GM12878 (cell line): Measurements from ENCODE around the gene TEX51.

ENCODE experiments used
- EZH2 ChIP-seq: IDR thresholded peaks from 2 replicates; pipeline ENCODE4 v1.6.1; 2012; ENCODE audit warnings: low read depth, mild to moderate bottlenecking, control low read depth, inconsistent platforms, low read length, borderline replicate concordance; ENCODE audit not compliant: control insufficient read depth
- MTA3 ChIP-seq: IDR thresholded peaks from 2 replicates; pipeline ENCODE4 v1.6.1; 2012; ENCODE audit warnings: low read length, inconsistent platforms, borderline replicate concordance
- SIN3A ChIP-seq: IDR thresholded peaks from 2 replicates; pipeline ENCODE4 v1.6.1; 2012; ENCODE audit warnings: low read depth, low read length, improper control_type of control experiment
- SIX5 ChIP-seq: IDR thresholded peaks from 2 replicates; pipeline ENCODE4 v1.6.1; 2011; ENCODE audit warnings: mild to moderate bottlenecking, low read depth, low read length, moderate library complexity; ENCODE audit not compliant: severe bottlenecking
- SMARCA5 ChIP-seq: fragments of 450-650 bp; IDR thresholded peaks from 2 replicates; pipeline ENCODE4 v1.6.1; 2017; ENCODE audit warnings: mild to moderate bottlenecking
- TAF1 ChIP-seq: IDR thresholded peaks from 2 replicates; pipeline ENCODE4 v1.6.1; 2011; ENCODE audit warnings: mild to moderate bottlenecking, low read depth, low read length, borderline replicate concordance
- ZNF217 ChIP-seq: fragments of 450-650 bp; IDR thresholded peaks from 2 replicates; pipeline ENCODE4 v1.6.1; 2017; ENCODE audit warnings: antibody characterized with exemption, mild to moderate bottlenecking
- TF ChIP-seq, protein P1 (sequence below), 3 experiments: IDR thresholded peaks in 2 of 3; conservative IDR thresholded peaks in 1 of 3; 2 replicates each; pipeline ENCODE4 v1.5.1; 2011; ENCODE audit warnings: low read depth in 3 of 3, low read length in 3 of 3, mild to moderate bottlenecking in 3 of 3, control low read depth in 2 of 3, moderate library complexity in 2 of 3, inconsistent platforms in 1 of 3, mixed read lengths in 1 of 3; ENCODE audit not compliant: control insufficient read depth in 2 of 3, insufficient read depth in 1 of 3; ENCODE audit errors: extremely low read depth in 1 of 3
- TF ChIP-seq, protein P2 (sequence below): IDR thresholded peaks from 2 replicates; pipeline ENCODE4 v1.6.1; 2011; ENCODE audit warnings: borderline replicate concordance, low read depth, mild to moderate bottlenecking, moderate library complexity, mixed read lengths, low read length; ENCODE audit not compliant: insufficient read depth; ENCODE audit errors: extremely low read length
- TF ChIP-seq, protein P3 (sequence below): IDR thresholded peaks from 2 replicates; pipeline ENCODE4 v1.6.1; 2012; ENCODE audit warnings: mild to moderate bottlenecking, low read depth, low read length

DNA sequence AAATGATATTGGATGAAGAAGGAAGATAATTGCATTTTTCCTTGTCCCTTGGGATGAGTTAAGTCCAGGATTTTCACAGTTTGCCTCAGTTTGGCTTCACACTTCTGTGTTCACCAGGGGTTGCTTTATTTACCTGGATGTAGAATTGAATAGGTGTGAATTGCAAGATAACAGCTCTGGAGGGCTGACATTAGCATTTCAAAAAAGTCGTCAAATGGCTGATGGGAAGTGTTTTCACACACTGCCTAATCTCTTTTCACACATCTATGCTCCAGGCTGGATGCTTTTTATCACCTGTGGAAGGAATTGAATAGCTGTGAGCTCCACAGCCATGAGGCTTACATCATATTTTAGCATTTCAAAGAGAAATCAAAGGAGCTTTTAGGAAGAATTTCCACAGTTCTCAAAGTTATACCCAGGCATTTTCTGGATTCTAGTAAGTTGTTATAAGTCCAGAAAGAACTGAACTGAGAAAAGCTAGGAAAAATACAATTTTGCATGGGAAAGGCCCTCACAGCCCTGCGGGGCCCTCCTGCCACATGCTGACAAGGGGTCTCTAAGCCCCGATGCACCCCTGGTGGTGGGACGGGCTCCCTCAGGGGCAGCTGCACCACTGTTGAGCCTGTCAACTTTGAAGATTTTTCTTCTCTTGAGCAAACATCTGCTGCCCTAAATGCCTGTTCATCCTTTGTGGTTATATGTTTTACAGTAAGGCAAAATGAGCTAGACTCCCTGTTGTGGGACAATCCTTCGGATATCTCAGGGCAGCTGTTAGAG is 43.9 kb downstream of the TEX51 start:
- TF ChIP-seq EZH2 (no peak), SMARCA5 (no peak), ZNF217 (no peak), SIN3A (no peak), TAF1 (no peak), MTA3 (no peak), SIX5 (no peak)
- TF ChIP-seq, protein P1, sequence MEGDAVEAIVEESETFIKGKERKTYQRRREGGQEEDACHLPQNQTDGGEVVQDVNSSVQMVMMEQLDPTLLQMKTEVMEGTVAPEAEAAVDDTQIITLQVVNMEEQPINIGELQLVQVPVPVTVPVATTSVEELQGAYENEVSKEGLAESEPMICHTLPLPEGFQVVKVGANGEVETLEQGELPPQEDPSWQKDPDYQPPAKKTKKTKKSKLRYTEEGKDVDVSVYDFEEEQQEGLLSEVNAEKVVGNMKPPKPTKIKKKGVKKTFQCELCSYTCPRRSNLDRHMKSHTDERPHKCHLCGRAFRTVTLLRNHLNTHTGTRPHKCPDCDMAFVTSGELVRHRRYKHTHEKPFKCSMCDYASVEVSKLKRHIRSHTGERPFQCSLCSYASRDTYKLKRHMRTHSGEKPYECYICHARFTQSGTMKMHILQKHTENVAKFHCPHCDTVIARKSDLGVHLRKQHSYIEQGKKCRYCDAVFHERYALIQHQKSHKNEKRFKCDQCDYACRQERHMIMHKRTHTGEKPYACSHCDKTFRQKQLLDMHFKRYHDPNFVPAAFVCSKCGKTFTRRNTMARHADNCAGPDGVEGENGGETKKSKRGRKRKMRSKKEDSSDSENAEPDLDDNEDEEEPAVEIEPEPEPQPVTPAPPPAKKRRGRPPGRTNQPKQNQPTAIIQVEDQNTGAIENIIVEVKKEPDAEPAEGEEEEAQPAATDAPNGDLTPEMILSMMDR (IDR thresholded peaks at IDR 0.05 in 2 of 3, conservative IDR thresholded peaks at IDR 0.05 in 1 of 3; ENCODE audit: control insufficient read depth in 2 of 3, extremely low read depth in 1 of 3, insufficient read depth in 1 of 3, low read depth in 3 of 3, low read length in 3 of 3) = no peak
- TF ChIP-seq, protein P2, sequence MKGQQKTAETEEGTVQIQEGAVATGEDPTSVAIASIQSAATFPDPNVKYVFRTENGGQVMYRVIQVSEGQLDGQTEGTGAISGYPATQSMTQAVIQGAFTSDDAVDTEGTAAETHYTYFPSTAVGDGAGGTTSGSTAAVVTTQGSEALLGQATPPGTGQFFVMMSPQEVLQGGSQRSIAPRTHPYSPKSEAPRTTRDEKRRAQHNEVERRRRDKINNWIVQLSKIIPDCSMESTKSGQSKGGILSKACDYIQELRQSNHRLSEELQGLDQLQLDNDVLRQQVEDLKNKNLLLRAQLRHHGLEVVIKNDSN = no peak
- TF ChIP-seq, protein P3, sequence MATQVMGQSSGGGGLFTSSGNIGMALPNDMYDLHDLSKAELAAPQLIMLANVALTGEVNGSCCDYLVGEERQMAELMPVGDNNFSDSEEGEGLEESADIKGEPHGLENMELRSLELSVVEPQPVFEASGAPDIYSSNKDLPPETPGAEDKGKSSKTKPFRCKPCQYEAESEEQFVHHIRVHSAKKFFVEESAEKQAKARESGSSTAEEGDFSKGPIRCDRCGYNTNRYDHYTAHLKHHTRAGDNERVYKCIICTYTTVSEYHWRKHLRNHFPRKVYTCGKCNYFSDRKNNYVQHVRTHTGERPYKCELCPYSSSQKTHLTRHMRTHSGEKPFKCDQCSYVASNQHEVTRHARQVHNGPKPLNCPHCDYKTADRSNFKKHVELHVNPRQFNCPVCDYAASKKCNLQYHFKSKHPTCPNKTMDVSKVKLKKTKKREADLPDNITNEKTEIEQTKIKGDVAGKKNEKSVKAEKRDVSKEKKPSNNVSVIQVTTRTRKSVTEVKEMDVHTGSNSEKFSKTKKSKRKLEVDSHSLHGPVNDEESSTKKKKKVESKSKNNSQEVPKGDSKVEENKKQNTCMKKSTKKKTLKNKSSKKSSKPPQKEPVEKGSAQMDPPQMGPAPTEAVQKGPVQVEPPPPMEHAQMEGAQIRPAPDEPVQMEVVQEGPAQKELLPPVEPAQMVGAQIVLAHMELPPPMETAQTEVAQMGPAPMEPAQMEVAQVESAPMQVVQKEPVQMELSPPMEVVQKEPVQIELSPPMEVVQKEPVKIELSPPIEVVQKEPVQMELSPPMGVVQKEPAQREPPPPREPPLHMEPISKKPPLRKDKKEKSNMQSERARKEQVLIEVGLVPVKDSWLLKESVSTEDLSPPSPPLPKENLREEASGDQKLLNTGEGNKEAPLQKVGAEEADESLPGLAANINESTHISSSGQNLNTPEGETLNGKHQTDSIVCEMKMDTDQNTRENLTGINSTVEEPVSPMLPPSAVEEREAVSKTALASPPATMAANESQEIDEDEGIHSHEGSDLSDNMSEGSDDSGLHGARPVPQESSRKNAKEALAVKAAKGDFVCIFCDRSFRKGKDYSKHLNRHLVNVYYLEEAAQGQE = no peak
